Sigmoid colon (tissue), 3 donors: Measurements from ENCODE around the gene NARS2.

Source experiments
- CTCF ChIP-seq, 4 experiments: fragments of 450-650 bp in 3 of 4; fragments of 200-600 bp in 1 of 4; IDR thresholded peaks; one replicate each; pipeline ENCODE4 v1.5.1; 2016 to 2019; ENCODE audit warnings: antibody characterized with exemption in 4 of 4, mild to moderate bottlenecking in 3 of 4, moderate library complexity in 2 of 4
- POLR2A ChIP-seq, 2 donors: fragments of 450-650 bp; IDR thresholded peaks; one replicate each; pipeline ENCODE4 v1.6.1; 2016; ENCODE audit warnings: antibody characterized with exemption in 2 of 2, mild to moderate bottlenecking in 2 of 2, moderate library complexity in 2 of 2

GRCh38 chr11:78472905-78473304, 101.8 kb downstream of the NARS2 start:
- no peak for TF ChIP-seq CTCF (IDR thresholded peaks at IDR 0.05)
- no peak for TF ChIP-seq POLR2A (IDR thresholded peaks at IDR 0.05)
